ENCODE measurements around the gene ADAMTSL2.

- TF ChIP-seq CTCF (IDR thresholded peaks at IDR 0.05; ENCODE audit: low read depth, low read length) (no peak), EZH2phosphoT487 (IDR thresholded peaks at IDR 0.05; ENCODE audit: low read depth) (no peak)
Observed at GRCh38 chr9:133605446-133605845, 70.9 kb downstream of the ADAMTSL2 start.
